Smooth muscle cell (in vitro differentiated cells): Measurements from ENCODE around the gene NFKB1. TPM values are rescaled to one million over a fixed set of nuclear protein-coding genes. Genes with fewer than 3 reads are reported as not detected.

Source experiments
- DNase-seq: peaks from one replicate; lab custom pipeline; 2025; ENCODE audit not compliant: unreplicated experiment; lab: John Stamatoyannopoulos, UW
- H2AFZ ChIP-seq: fragments of 200-600 bp; sonication (generic); 2 replicates; pipeline ENCODE4 v1.6.0; 2016; ENCODE audit warnings: antibody characterized with exemption, low read depth, mild to moderate bottlenecking
- H3F3A ChIP-seq: fragments of 200-600 bp; sonication (generic); 2 replicates; pipeline ENCODE4 v1.6.0; 2017; ENCODE audit warnings: antibody characterized with exemption, low read depth
- H3K27ac ChIP-seq: fragments of 200-600 bp; sonication (generic); 2 replicates; pipeline ENCODE4 v1.5.1; 2016; ENCODE audit warnings: low read depth, mild to moderate bottlenecking
- H3K27me3 ChIP-seq: fragments of 200-600 bp; sonication (generic); 2 replicates; pipeline ENCODE4 v1.6.1; 2016; ENCODE audit warnings: low read depth, mild to moderate bottlenecking
- H3K36me3 ChIP-seq: fragments of 200-600 bp; sonication (generic); 2 replicates; pipeline ENCODE4 v1.5.1; 2016; ENCODE audit warnings: low read depth
- H3K4me1 ChIP-seq: fragments of 200-600 bp; sonication (generic); 2 replicates; pipeline ENCODE4 v1.5.1; 2016; ENCODE audit warnings: low read depth
- H3K4me2 ChIP-seq: fragments of 200-600 bp; sonication (generic); 2 replicates; pipeline ENCODE4 v1.6.0; 2016; ENCODE audit warnings: mild to moderate bottlenecking
- H3K4me3 ChIP-seq: fragments of 200-600 bp; sonication (generic); 2 replicates; pipeline ENCODE4 v1.5.1; 2016; ENCODE audit warnings: mild to moderate bottlenecking
- H3K79me2 ChIP-seq: fragments of 200-600 bp; sonication (generic); 2 replicates; pipeline ENCODE4 v1.6.0; 2016; ENCODE audit warnings: low read depth, mild to moderate bottlenecking
- H3K9ac ChIP-seq: fragments of 200-600 bp; sonication (generic); 2 replicates; pipeline ENCODE4 v1.6.0; 2016; ENCODE audit warnings: low read depth
- H3K9me3 ChIP-seq: fragments of 200-600 bp; sonication (generic); replicated peaks from 2 replicates; pipeline ENCODE4 v1.5.1; 2016; ENCODE audit warnings: low read depth
- H4K20me1 ChIP-seq: fragments of 200-600 bp; sonication (generic); 2 replicates; pipeline ENCODE4 v1.6.0; 2016; ENCODE audit warnings: low read depth
- WGBS: methylation state at CpG from one replicate; pipeline ENCODE4 v1.1.7; 2016; ENCODE audit warnings: low lambda C conversion rate; 5-methylcytosine and 5-hydroxymethylcytosine counted together
- polyA plus RNA-seq: library from polyadenylated mRNA; unstranded; fragments of >200 nt; fragmentation: Nextera tagmentation; extraction: Ambion mirVana; gene quantifications from 2 replicates; pipeline ENCODE4 v1.2.1, GENCODE V29; 2016
- total RNA-seq: library from RNA; depleted of rRNA; stranded (reverse); fragments of >200 nt; gene quantifications from 2 replicates; pipeline ENCODE4 v1.2.3, GENCODE V29; 2014
- TF ChIP-seq, protein P1 (sequence below): fragments of 200-600 bp; sonication (generic); IDR thresholded peaks from 2 replicates; pipeline ENCODE4 v1.5.1; 2017; ENCODE audit warnings: borderline replicate concordance, mild to moderate bottlenecking, antibody characterized with exemption; ENCODE audit not compliant: insufficient read depth, poor library complexity, severe bottlenecking

Gene NFKB1
- total and polyA plus RNA-seq, 2 experiments from 2014 or later = 15.6 to 16.1 TPM

DNA sequence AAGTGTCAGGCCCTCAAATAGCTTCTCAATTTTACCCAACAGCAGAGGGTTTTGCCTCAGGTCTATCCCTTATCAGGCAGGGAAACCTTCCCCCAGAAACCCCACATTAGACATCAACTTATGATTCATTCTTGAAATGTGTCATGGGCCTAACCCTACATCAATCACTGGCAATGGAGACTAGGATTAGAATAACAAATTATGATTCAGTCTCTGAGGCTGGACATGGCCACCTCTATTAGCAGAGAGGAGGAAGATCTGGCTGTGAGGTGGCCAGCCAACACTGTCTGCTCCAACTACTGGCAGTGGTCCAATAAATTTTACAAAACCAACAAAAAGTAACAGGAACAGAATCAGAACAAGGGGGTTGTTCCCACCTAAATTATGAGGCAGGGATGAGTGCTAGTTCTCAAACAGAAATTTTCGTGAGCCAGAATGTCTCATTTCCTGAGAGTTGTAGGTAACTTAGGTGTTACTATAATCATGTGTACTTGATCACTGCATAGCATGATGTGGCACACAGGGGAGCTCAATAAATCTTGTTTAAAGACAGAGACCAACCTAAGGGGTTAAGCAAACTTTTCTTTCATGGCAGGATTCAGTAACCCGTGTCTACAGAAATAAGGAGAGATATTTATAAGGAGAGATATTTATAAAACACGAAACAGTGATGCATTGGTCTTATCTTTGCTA lies 126.8 kb downstream of the NFKB1 start:
- H3K9me3 ChIP-seq = no peaks in the 10 kb centered on the region
- H3K4me3 ChIP-seq = no peak overlapping the region
- H4K20me1 ChIP-seq = no peaks in the 10 kb centered on the region
- H3K36me3 ChIP-seq = no peaks in the 10 kb centered on the region
- no peak for DNase-seq
- H3K79me2 ChIP-seq = no peaks in the 10 kb centered on the region
- peaks cover 7% of the 10 kb centered on the region for H3F3A ChIP-seq
- peak overlapping the region; percentile 84 for H3K27ac ChIP-seq
- TF ChIP-seq, protein P1, sequence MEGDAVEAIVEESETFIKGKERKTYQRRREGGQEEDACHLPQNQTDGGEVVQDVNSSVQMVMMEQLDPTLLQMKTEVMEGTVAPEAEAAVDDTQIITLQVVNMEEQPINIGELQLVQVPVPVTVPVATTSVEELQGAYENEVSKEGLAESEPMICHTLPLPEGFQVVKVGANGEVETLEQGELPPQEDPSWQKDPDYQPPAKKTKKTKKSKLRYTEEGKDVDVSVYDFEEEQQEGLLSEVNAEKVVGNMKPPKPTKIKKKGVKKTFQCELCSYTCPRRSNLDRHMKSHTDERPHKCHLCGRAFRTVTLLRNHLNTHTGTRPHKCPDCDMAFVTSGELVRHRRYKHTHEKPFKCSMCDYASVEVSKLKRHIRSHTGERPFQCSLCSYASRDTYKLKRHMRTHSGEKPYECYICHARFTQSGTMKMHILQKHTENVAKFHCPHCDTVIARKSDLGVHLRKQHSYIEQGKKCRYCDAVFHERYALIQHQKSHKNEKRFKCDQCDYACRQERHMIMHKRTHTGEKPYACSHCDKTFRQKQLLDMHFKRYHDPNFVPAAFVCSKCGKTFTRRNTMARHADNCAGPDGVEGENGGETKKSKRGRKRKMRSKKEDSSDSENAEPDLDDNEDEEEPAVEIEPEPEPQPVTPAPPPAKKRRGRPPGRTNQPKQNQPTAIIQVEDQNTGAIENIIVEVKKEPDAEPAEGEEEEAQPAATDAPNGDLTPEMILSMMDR = no peak
- 68% methylated on average over 3 of the region's 3 CpGs for WGBS
- H3K9ac ChIP-seq = no peak overlapping the region
- H2AFZ ChIP-seq = no peak overlapping the region
- peak overlapping the region; percentile 38 for H3K4me2 ChIP-seq
- no peaks in the 10 kb centered on the region for H3K27me3 ChIP-seq
- no peaks in the 10 kb centered on the region for H3K4me1 ChIP-seq

DNA sequence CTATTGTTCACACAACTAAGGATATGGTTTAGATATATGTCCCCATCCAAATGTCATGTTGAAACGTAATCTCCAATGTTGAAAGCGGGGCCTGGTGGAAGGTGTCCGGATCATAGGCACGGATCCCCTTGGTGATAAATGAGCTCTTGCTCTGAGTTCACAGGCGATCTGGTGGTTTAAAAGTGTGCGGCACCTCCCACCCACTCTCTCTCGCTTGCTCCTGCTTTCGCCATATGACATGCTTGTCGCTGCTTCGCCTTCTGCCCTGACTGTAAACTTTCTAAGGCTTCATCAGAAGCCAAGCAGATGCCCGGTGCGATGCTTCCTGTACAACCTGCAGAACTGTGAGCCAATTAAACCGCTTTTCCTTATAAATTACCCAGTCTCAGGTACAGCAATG lies 128.5 kb downstream of the NFKB1 start:
- TF ChIP-seq, protein P1 = no peak
- H3K79me2 ChIP-seq = no peaks in the 10 kb centered on the region
- H3K36me3 ChIP-seq = no peaks in the 10 kb centered on the region
- peak overlapping the region; percentile 21 for H3K4me2 ChIP-seq
- no peaks in the 10 kb centered on the region for H4K20me1 ChIP-seq
- H3K27me3 ChIP-seq = no peaks in the 10 kb centered on the region
- H2AFZ ChIP-seq = no peak overlapping the region
- no peak for DNase-seq
- WGBS = 58% methylated on average over 13 of the region's 13 CpGs
- no peaks in the 10 kb centered on the region for H3K9me3 ChIP-seq
- H3K4me1 ChIP-seq = no peaks in the 10 kb centered on the region
- peak overlapping the region; percentile 84 for H3K27ac ChIP-seq
- no peak overlapping the region for H3K9ac ChIP-seq
- H3K4me3 ChIP-seq = no peak overlapping the region
- H3F3A ChIP-seq = peaks cover 7% of the 10 kb centered on the region

DNA sequence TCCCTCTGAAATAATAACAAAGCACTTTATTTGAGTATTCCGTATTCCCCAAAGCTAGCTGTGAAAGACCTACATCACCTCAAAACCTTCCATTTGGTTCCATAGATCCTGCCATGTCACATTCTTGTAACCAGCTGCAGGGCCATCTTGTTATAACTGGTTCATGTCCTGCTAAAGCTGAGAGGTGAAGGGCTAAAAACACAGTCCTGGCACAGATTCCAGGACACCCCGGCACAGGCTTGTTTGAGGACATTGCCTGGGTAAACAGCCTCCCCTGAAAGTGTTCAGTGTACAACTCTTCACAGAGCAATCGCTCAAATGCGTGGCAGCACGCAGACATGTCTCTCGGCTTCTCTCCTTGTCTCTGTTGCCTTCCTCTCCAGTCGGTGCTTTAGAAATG lies 130.5 kb downstream of the NFKB1 start:
- TF ChIP-seq, protein P1 = no peak
- no peak overlapping the region for H2AFZ ChIP-seq
- H3K79me2 ChIP-seq = no peaks in the 10 kb centered on the region
- no peaks in the 10 kb centered on the region for H3K9me3 ChIP-seq
- no peaks in the 10 kb centered on the region for H3K4me1 ChIP-seq
- peaks cover 7% of the 10 kb centered on the region for H3F3A ChIP-seq
- H3K4me2 ChIP-seq = no peak overlapping the region
- H3K4me3 ChIP-seq = no peak overlapping the region
- no peaks in the 10 kb centered on the region for H4K20me1 ChIP-seq
- no peak for DNase-seq
- no peaks in the 10 kb centered on the region for H3K36me3 ChIP-seq
- no peak overlapping the region for H3K27ac ChIP-seq
- H3K9ac ChIP-seq = no peak overlapping the region
- H3K27me3 ChIP-seq = no peaks in the 10 kb centered on the region
- WGBS = 82% methylated on average over 7 of the region's 7 CpGs
